GM06990 (cell line): ENCODE results near the gene SSBP4.

Experiments used
- DNase-seq: peaks from one replicate; pipeline ENCODE4 v3.0.0-alpha.2; 2011; ENCODE audit not compliant: insufficient read length; ENCODE audit errors: extremely low read depth
- H3K27me3 ChIP-seq: replicated peaks from 2 replicates; pipeline ENCODE4 v1.6.0; 2011; ENCODE audit warnings: low read length; ENCODE audit not compliant: control insufficient read depth, insufficient read depth
- H3K36me3 ChIP-seq: 2 replicates; pipeline ENCODE4 v1.5.1; 2011; ENCODE audit warnings: low read length; ENCODE audit not compliant: control insufficient read depth, insufficient read depth
- H3K4me3 ChIP-seq: replicated peaks from 2 replicates; pipeline ENCODE4 v1.5.1; 2011; ENCODE audit warnings: low read depth, mild to moderate bottlenecking, control low read depth, low read length
- CTCF ChIP-seq: IDR thresholded peaks from 2 replicates; pipeline ENCODE4 v1.5.1; 2011; ENCODE audit warnings: low read length, control low read depth, mild to moderate bottlenecking, inconsistent platforms; ENCODE audit not compliant: insufficient read depth, poor library complexity, severe bottlenecking

Gene SSBP4

GRCh38 chr19:18433735-18434398 is 14.7 kb downstream of the SSBP4 start:
- no peak for TF ChIP-seq CTCF
- H3K36me3 ChIP-seq, result peaks cover 3% of the 10 kb centered on the region; the same call in 1 of the 2 replicates
- no peak for DNase-seq
- H3K27me3 ChIP-seq, result no peaks in the 10 kb centered on the region
- H3K4me3 ChIP-seq, result peak overlapping the region; percentile 83

- no peak for TF ChIP-seq CTCF
- Histone ChIP-seq H3K4me3 (peak overlapping the region; percentile 83), H3K27me3 (no peaks in the 10 kb centered on the region), H3K36me3 (peaks cover 3% of the 10 kb centered on the region; the same call in 1 of the 2 replicates)
- no peak for DNase-seq
Observed at GRCh38 chr19:18434411-18435175, 15.4 kb downstream of the SSBP4 start.

- DNase-seq, result no peak
- Histone ChIP-seq H3K27me3 (no peaks in the 10 kb centered on the region), H3K4me3 (no peak overlapping the region), H3K36me3 (peaks cover 3% of the 10 kb centered on the region; the same call in 1 of the 2 replicates)
- TF ChIP-seq CTCF, result no peak
Observed at GRCh38 chr19:18435178-18435841, 16.1 kb downstream of the SSBP4 start.

GRCh38 chr19:18435842-18436670 is 16.9 kb downstream of the SSBP4 start:
- Histone ChIP-seq H3K27me3 (no peaks in the 10 kb centered on the region), H3K4me3 (no peak overlapping the region), H3K36me3 (peaks cover 1% of the 10 kb centered on the region; the same call in 1 of the 2 replicates)
- DNase-seq, result no peak
- TF ChIP-seq CTCF, result no peak

- TF ChIP-seq CTCF, result peak; percentile 10
- H3K36me3 ChIP-seq, result peaks cover 1% of the 10 kb centered on the region; the same call in 1 of the 2 replicates
- H3K4me3 ChIP-seq, result peak overlapping the region; percentile 60
- peak; percentile 84 for DNase-seq
- H3K27me3 ChIP-seq, result no peaks in the 10 kb centered on the region
Observed at GRCh38 chr19:18436671-18437490, 17.7 kb downstream of the SSBP4 start.
